Spleen (tissue), 11 donors: ENCODE results near the gene FBH1. TPM values are rescaled to one million over a fixed set of nuclear protein-coding genes. Genes with fewer than 3 reads are reported as not detected.

Source experiments
- DNase-seq: peaks from one replicate; pipeline ENCODE4 v3.0.0-alpha.2; 2020
- H3K27ac ChIP-seq, 8 donors: fragments of 200-600 bp; sonication (generic) in 7 of 8; 1 replicate in 4 of 8; 2 replicates in 4 of 8; pipeline versions ENCODE4 v1.5.0 to v1.8.0; 2016 to 2021; ENCODE audit warnings: inconsistent platforms in 4 of 8, mild to moderate bottlenecking in 4 of 8, moderate library complexity in 1 of 8
- H3K27me3 ChIP-seq, 7 donors: fragments of 200-600 bp; sonication (generic) in 6 of 7; replicated peaks in 1 of 7; 1 replicate in 4 of 7; 2 replicates in 3 of 7; pipeline versions ENCODE4 v1.5.0 to v1.8.0; 2016 to 2021; ENCODE audit warnings: inconsistent platforms in 3 of 7, mild to moderate bottlenecking in 1 of 7
- H3K36me3 ChIP-seq, 6 donors: fragments of 200-600 bp; sonication (generic) in 5 of 6; 1 replicate in 4 of 6; 2 replicates in 2 of 6; pipeline versions ENCODE4 v1.5.0 to v1.8.0; 2016 to 2021; ENCODE audit warnings: inconsistent platforms in 2 of 6
- H3K4me1 ChIP-seq, 6 donors: fragments of 200-600 bp; sonication (generic) in 5 of 6; 1 replicate in 3 of 6; 2 replicates in 3 of 6; pipeline versions ENCODE4 v1.5.0 to v1.8.0; 2016 to 2021; ENCODE audit warnings: inconsistent platforms in 3 of 6
- H3K4me3 ChIP-seq, 8 donors: fragments of 200-600 bp; sonication (generic) in 7 of 8; 1 replicate in 4 of 8; 2 replicates in 4 of 8; pipeline versions ENCODE4 v1.5.0 to v1.8.0; 2016 to 2021; ENCODE audit warnings: inconsistent platforms in 4 of 8, mild to moderate bottlenecking in 4 of 8, moderate library complexity in 2 of 8
- H3K9me3 ChIP-seq, 8 donors: fragments of 200-600 bp; sonication (generic) in 7 of 8; 1 replicate in 4 of 8; 2 replicates in 4 of 8; pipeline versions ENCODE4 v1.5.0 to v1.8.0; 2016 to 2021; ENCODE audit warnings: inconsistent platforms in 4 of 8
- POLR2A ChIP-seq, 3 donors: fragments of 450-650 bp; IDR thresholded peaks; one replicate each; pipeline ENCODE4 v1.5.1; 2017; ENCODE audit warnings: antibody characterized with exemption in 3 of 3, mild to moderate bottlenecking in 1 of 3
- POLR2AphosphoS5 ChIP-seq, 3 donors: sonication (generic); formaldehyde crosslinking; IDR thresholded peaks; one replicate each; pipeline ENCODE4 v1.5.1; 2017; ENCODE audit warnings: antibody characterized with exemption in 3 of 3
- WGBS, 5 donors: extraction: QIAGEN DNeasy Blood & Tissue Kit in 3 of 5; methylation state at CpG; one replicate each; pipeline versions ENCODE4 v1.1.5 to v1.1.7; 2013 to 2018; 5-methylcytosine and 5-hydroxymethylcytosine counted together
- intact Hi-C: fragments of 100-400 bp; cut with DNase I; formaldehyde crosslinking; loops from one replicate; pipeline ENCODE4 v1.15.0; 2023; ENCODE audit warnings: low total_unique reads
- polyA plus RNA-seq, 3 donors: library from polyadenylated mRNA; stranded (reverse); fragments of 200-250 nt; gene quantifications; one replicate each; pipeline ENCODE4 v1.2.1, GENCODE V29; 2013
- total RNA-seq, 7 donors: library from RNA; depleted of rRNA in 3 of 7; stranded (reverse); fragments of >200 nt in 3 of 7; fragmentation: NEBNext Ultra II Directional in 4 of 7; extraction: Animal tissue kit (Norgen Biotek cat#: 25700) in 4 of 7; gene quantifications; one replicate each; pipeline versions ENCODE4 v1.1.0 to v1.2.1, GENCODE V29; 2016 to 2021
- TF ChIP-seq, protein P1 (sequence below), 11 experiments: fragments of 200-600 bp in 7 of 11; fragments of 450-650 bp in 4 of 11; sonication (generic) in 4 of 11; IDR thresholded peaks in 8 of 11; conservative IDR thresholded peaks in 3 of 11; 1 replicate in 7 of 11; 2 replicates in 4 of 11; pipeline versions ENCODE4 v1.4.0 to v1.8.0; 2016 to 2021; ENCODE audit warnings: antibody characterized with exemption in 11 of 11, inconsistent platforms in 4 of 11, mild to moderate bottlenecking in 1 of 11
- donor health status: healthy with polysubstance abuse.
- donor health status: DM: no; HTN: no; CAD: no; lungs with moderate emphysema.
- donor health status: DM: no; HTN: no; CAD: no.
- donor health status: Bipolar disorder and iron deficiency.
- donor health status: healthy.
- donor health status: DM: no; HTN: no; CAD: no.
- donor health status: DM: yes; HTN: yes; CAD: no.

Gene FBH1
- total and polyA plus RNA-seq, 10 donors, result 33.4 to 118 (median 103) TPM

DNA sequence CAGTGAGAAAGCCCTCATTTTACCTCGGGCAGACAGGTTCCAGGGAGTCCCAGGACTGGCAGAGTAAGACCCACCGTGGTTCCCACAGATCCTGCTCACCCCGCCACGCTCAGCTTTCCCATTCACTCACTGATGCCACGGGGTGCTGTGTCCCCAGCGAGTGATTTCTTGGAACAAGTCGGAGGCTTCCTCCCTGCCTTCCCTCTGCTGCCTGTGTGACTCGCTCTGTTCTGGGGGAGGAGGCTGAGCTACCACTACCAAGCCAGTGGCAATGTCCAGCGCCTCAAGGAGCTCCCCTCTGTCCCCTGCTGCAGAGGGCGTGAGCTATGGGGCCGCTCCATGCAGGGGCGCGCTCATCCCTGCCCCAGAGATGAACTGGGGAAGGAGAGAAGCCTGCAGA is 74.7 kb downstream of the FBH1 start:
- no peak overlapping the region for H3K4me3 ChIP-seq
- intact Hi-C loops, result no loop called here
- TF ChIP-seq, protein P1, sequence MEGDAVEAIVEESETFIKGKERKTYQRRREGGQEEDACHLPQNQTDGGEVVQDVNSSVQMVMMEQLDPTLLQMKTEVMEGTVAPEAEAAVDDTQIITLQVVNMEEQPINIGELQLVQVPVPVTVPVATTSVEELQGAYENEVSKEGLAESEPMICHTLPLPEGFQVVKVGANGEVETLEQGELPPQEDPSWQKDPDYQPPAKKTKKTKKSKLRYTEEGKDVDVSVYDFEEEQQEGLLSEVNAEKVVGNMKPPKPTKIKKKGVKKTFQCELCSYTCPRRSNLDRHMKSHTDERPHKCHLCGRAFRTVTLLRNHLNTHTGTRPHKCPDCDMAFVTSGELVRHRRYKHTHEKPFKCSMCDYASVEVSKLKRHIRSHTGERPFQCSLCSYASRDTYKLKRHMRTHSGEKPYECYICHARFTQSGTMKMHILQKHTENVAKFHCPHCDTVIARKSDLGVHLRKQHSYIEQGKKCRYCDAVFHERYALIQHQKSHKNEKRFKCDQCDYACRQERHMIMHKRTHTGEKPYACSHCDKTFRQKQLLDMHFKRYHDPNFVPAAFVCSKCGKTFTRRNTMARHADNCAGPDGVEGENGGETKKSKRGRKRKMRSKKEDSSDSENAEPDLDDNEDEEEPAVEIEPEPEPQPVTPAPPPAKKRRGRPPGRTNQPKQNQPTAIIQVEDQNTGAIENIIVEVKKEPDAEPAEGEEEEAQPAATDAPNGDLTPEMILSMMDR (IDR thresholded peaks at IDR 0.05 in 8 of 11, conservative IDR thresholded peaks at IDR 0.05 in 3 of 11), result no peak
- TF ChIP-seq POLR2A (IDR thresholded peaks at IDR 0.05) (no peak), POLR2AphosphoS5 (IDR thresholded peaks at IDR 0.05) (no peak)
- WGBS, 5 donors, result 92 to 97% (median 95%) methylated on average over 13 of the region's 13 CpGs
- peaks cover 0 to 2% (median 0%) of the 10 kb centered on the region in 6 donors for H3K4me1 ChIP-seq
- peaks cover 0 to 90% (median 35%) of the 10 kb centered on the region in 6 donors for H3K36me3 ChIP-seq
- no peaks in the 10 kb centered on the region for H3K9me3 ChIP-seq
- no peak overlapping the region for H3K27ac ChIP-seq
- DNase-seq, result no peak
- no peaks in the 10 kb centered on the region for H3K27me3 ChIP-seq

DNA sequence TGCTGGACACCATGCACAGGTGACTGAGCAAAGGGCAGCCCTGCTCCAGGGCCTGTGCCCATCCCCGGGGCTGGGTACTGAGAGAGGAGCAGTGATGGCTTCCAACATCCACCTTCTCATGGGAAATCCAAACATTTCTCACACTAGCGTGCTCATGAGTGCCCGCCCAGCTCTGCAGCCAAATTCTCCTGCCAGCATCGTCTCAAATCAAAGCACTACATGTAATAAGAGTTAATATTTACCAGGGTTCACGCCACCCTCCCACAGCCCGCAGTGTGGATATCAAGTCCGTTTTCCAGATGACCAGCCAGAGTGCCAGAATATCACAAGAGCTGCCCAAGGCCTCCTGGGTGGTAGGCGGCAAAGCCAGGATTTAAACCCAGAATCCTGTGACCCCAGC is 75.2 kb downstream of the FBH1 start:
- H3K27ac ChIP-seq, result no peak overlapping the region
- DNase-seq, result no peak
- peaks cover 0 to 7% (median 2%) of the 10 kb centered on the region in 6 donors for H3K4me1 ChIP-seq
- TF ChIP-seq, protein P1 (IDR thresholded peaks at IDR 0.05 in 8 of 11, conservative IDR thresholded peaks at IDR 0.05 in 3 of 11), result no peak
- TF ChIP-seq POLR2AphosphoS5 (IDR thresholded peaks at IDR 0.05), result no peak
- TF ChIP-seq POLR2A (IDR thresholded peaks at IDR 0.05), result no peak
- WGBS, 5 donors, result 94 to 96% (median 95%) methylated on average over 8 of the region's 8 CpGs
- intact Hi-C loops, result no loop called here
- no peak overlapping the region for H3K4me3 ChIP-seq
- peaks cover 0 to 84% (median 30%) of the 10 kb centered on the region in 6 donors for H3K36me3 ChIP-seq
- no peaks in the 10 kb centered on the region for H3K9me3 ChIP-seq
- H3K27me3 ChIP-seq, result no peaks in the 10 kb centered on the region

DNA sequence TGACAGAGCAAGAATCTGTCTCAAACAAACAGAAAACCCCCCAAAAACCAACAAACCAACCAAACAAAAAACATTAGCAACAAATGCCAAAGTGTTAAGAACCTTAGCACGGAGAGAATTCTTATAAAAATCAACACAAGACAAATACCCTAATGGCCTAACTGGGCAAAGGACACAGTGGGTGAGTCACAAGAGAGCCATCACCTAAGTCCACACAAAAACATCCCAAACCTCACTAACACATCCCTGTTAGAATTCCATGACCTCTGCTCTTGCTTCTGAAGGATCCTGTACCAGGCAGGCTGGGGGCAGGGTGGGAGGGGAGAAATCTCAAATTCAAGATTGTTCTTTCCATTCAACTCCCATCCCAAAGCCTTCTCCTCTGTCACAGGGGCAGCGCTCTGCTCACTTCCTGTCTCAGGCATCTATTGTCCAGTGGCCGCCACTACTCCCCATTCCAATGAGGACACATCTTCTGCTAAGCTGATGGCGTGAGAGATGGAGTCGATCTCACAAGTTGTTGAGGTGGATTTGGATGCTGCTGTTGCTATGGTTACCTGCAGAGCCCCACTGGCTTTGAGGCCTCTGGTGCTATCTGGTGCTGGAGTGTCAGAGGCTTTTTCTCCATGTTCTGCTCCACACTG is 78.1 kb downstream of the FBH1 start:
- Histone ChIP-seq H3K4me3 (no peak overlapping the region), H3K27ac (no peak overlapping the region), H3K36me3 (peaks cover 0 to 56% (median 17%) of the 10 kb centered on the region in 6 donors), H3K27me3 (no peaks in the 10 kb centered on the region), H3K9me3 (no peaks in the 10 kb centered on the region), H3K4me1 (peaks cover 8 to 34% (median 26%) of the 10 kb centered on the region in 6 donors)
- 87 to 96% (median 95%) methylated on average over 5 of the region's 5 CpGs for WGBS, 5 donors
- intact Hi-C loops, result no loop called here
- TF ChIP-seq POLR2A (IDR thresholded peaks at IDR 0.05) (no peak), POLR2AphosphoS5 (IDR thresholded peaks at IDR 0.05) (no peak)
- TF ChIP-seq, protein P1 (IDR thresholded peaks at IDR 0.05 in 8 of 11, conservative IDR thresholded peaks at IDR 0.05 in 3 of 11), result no peak
- no peak for DNase-seq

DNA sequence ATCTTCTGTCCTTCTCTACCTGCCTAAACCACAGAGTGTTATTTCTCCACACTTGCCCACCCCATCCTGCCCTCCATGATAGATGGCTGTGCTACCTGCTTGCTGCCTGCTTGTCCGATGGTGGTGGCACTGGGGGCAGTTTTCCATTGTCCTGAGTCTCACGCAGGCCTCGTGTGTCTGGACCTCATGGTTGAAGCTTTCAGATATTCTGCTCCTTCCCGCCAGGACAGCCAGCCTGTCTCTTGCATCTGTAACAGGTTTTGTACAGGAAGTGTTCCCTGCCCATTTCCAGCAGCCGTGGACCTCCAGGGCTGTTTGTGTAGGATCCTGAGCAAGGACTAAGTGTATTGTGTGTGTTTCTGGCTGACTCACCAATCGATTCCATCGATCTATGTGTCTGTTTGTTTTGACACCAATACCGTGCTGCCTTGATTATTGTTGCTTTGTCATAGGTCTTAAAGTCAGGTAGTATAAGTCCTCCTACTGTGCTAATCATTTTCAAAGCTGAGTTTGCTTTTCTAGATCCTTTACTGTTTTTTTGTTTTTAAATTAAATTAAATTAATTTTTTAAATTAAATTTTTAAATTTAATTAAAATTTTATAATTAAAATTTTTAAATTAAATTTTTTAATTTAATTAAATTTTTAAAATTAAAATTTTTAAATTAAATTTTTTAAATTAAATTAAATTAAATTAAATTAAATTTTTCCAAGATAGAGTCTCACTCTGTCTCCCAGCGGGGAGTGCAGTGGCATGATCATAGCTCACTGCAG is 78.8 kb downstream of the FBH1 start:
- no peak overlapping the region for H3K4me3 ChIP-seq
- H3K9me3 ChIP-seq, result no peaks in the 10 kb centered on the region
- intact Hi-C loops, result no loop called here

More for the DNA sequence above, 78.8 kb downstream of the FBH1 start:
- H3K4me1 ChIP-seq, result peaks cover 9 to 39% (median 26%) of the 10 kb centered on the region in 6 donors
- H3K27ac ChIP-seq, result no peak overlapping the region
- no peak for DNase-seq
- TF ChIP-seq POLR2A (IDR thresholded peaks at IDR 0.05) (no peak), POLR2AphosphoS5 (IDR thresholded peaks at IDR 0.05) (no peak)
- TF ChIP-seq, protein P1 (IDR thresholded peaks at IDR 0.05 in 8 of 11, conservative IDR thresholded peaks at IDR 0.05 in 3 of 11), result no peak
- 90 to 96% (median 94%) methylated on average over 9 of the region's 9 CpGs for WGBS, 5 donors
- H3K27me3 ChIP-seq, result no peaks in the 10 kb centered on the region
- H3K36me3 ChIP-seq, result peaks cover 0 to 48% (median 11%) of the 10 kb centered on the region in 6 donors
